ENCODE measurements around the gene KIF3B. TPM values are rescaled to one million over a fixed set of nuclear protein-coding genes. Genes with fewer than 3 reads are reported as not detected.
A peak's percentile ranks its signal among the peaks of the same experiment; 100 is the strongest.

KIF3B gene
- total RNA-seq (2021; ENCODE audit: unreplicated experiment) (31.5 TPM), Bru-seq, nascent RNA (percentile 64 among the genes with signal in this experiment), BruChase-seq, experiment 1, labeled RNA remaining after a 6-hour chase (percentile 87 among the genes with signal in this experiment), BruChase-seq, experiment 2, labeled RNA remaining after a 2-hour chase (percentile 77 among the genes with signal in this experiment)
- polyA plus RNA-seq (2012), result 13.9 and 18.1 TPM in 2 replicates
- long read RNA-seq, full-length matches to known transcripts, result 10 of 33 reads
- long read RNA-seq, partial matches to known transcripts, result 19 of 33 reads
- long read RNA-seq, other reads (novel, unspliced or antisense), result 4 of 33 reads

DNA sequence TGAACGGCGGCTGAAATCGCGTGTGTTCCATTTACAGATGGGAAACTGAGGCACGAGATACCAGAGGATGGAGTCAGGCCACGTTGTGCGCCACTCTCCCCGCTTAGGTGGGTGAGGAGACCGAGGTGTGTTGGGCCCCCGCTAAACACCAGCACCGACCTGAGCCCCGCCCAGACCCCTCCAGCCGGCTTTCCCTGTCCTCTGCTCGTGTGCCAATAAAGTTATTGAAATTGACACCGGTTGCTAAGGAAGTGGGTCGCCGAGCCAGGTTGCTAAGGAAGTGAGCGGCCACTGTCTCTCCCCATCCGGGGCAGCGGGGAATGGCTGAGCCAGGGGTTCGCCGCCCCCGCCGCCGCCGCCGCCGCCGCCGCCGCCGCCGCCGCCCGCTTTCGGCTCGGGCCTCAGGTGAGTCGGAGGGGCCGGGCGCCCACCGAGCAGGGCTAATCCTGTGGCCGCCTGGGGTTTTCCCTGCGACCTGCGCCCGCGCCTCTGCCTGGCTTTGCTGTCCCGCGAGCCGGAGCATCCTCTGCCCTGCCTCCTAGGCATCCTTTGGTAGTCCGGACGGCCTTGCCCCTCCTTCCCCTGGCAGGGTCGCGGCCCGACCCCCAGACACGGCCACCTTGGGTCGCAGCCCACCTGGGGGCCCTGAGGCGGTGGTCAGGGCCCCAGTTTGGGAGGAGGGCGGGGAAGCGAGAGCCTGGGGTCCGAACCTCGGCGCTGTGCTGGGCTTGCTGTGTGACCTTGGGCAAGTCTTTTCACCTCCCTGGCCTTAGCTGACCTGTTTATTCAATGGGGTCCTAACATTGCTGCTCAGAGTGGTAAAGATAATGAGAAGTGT is at the start of gene KIF3B:
Gene KIF3B (plus strand): TSS at position 291 of the 838 bp plus-strand sequence. CDS start 32,127 bp downstream, outside the sequence.
- H3K79me2 ChIP-seq (ENCODE audit: insufficient read depth, low read length), result peaks cover 26% of the 10 kb centered on the region
- 0 out of 4 replicates have a peak, but pooled peaks cover 0 to 3% of the 10 kb centered on the region in 2 experiments for H3K9me3 ChIP-seq (ENCODE audit: control insufficient read depth in 1 of 2, insufficient read depth in 1 of 2, low read depth in 1 of 2, low read length in 2 of 2)
- ChIA-PET POLR2A (no interaction called here), CTCF (no interaction called here), RAD21 (ENCODE audit: low non-redundant PET in 1 of 2, low total read pairs in 2 of 2, uncharacterized antibody in 2 of 2, unreplicated experiment in 2 of 2) (no interaction called here)
- peak within 1 kb of the TSS; percentile 85 to 95 for H3K4me3 ChIP-seq (replicated peaks in 1 of 2; ENCODE audit: low read depth in 1 of 2, low read length in 2 of 2)
- 0 out of 4 replicates have a peak, but pooled peaks cover 0 to 2% of the 10 kb centered on the region in 2 experiments for H3K36me3 ChIP-seq (ENCODE audit: control insufficient read depth in 1 of 2, insufficient read depth in 2 of 2, low read length in 2 of 2)
- intact Hi-C loops (cut with micrococcal nuclease), result no loop called here
- H3K27me3 ChIP-seq (ENCODE audit: insufficient read depth, low read length), result no peaks in the 10 kb centered on the region
- peak within 1 kb of the TSS; percentile 81 for H3K9ac ChIP-seq (ENCODE audit: low read length)
- ATAC-seq (peak; percentile 94), DNase-seq (ENCODE audit: low read depth, low spot score) (peak; percentile 71)
- peak within 1 kb of the TSS; percentile 56; the same call in 1 of the 2 replicates for H3K27ac ChIP-seq (ENCODE audit: low read depth, low read length)
- H2AFZ ChIP-seq (ENCODE audit: low read depth, low read length, poor library complexity, severe bottlenecking), result peak within 1 kb of the TSS; percentile 97
- H3K4me1 ChIP-seq (ENCODE audit: control insufficient read depth in 1 of 2, insufficient read depth in 2 of 2, low read length in 2 of 2), result peaks cover 3 to 14% of the 10 kb centered on the region in 2 experiments
- BruUV-seq (replicated peaks), result no TSS peak
- H4K20me1 ChIP-seq (ENCODE audit: insufficient read depth), result no peaks in the 10 kb centered on the region
- H3K9me2 ChIP-seq (ENCODE audit: insufficient read depth), result no peaks in the 10 kb centered on the region
- peak within 1 kb of the TSS; percentile 81 for H3K4me2 ChIP-seq (ENCODE audit: low read length)
- TF ChIP-seq EZH2 (IDR thresholded peaks at IDR 0.05) (no peak), EGR1 (IDR thresholded peaks at IDR 0.05; ENCODE audit: low read depth) (peak; percentile 48; the same call in 1 of the 2 replicates), ZNF274 (IDR thresholded peaks at IDR 0.05; ENCODE audit: low read depth, low read length) (no peak), YY1 (IDR thresholded peaks at IDR 0.05; ENCODE audit: extremely low read depth, insufficient replicate concordance, low read depth, low read length) (peak; percentile 69), SRF (IDR thresholded peaks at IDR 0.05; ENCODE audit: low read depth) (no peak), REST (IDR thresholded peaks at IDR 0.05; ENCODE audit: low read depth) (no peak), ELF1 (IDR thresholded peaks at IDR 0.05; ENCODE audit: borderline replicate concordance, low read depth) (peak; percentile 87), CEBPB (IDR thresholded peaks at IDR 0.05; ENCODE audit: low read depth) (no peak), POLR2A (IDR thresholded peaks at IDR 0.05; ENCODE audit: borderline replicate concordance, extremely low read depth, insufficient read depth, insufficient read length) (no peak), RAD21 (IDR thresholded peaks at IDR 0.05; ENCODE audit: low read depth) (no peak), FOSL1 (IDR thresholded peaks at IDR 0.05; ENCODE audit: low read depth) (no peak), ZFX (IDR thresholded peaks at IDR 0.05) (0 out of 2 replicates have a peak, but pooled peaks have one; percentile 23), TCF7L2 (IDR thresholded peaks at IDR 0.05; ENCODE audit: borderline replicate concordance, extremely low read depth, insufficient read depth, insufficient read length) (no peak), JUND (IDR thresholded peaks at IDR 0.05) (no peak), CBX3 (IDR thresholded peaks at IDR 0.05; ENCODE audit: low read depth) (peak; percentile 55), SIN3A (IDR thresholded peaks at IDR 0.05; ENCODE audit: low read depth) (no peak; the same call in 1 of the 2 replicates), ATF3 (IDR thresholded peaks at IDR 0.05) (no peak), POLR2AphosphoS5 (IDR thresholded peaks at IDR 0.05; ENCODE audit: low read depth, low read length) (peak; percentile 61), ZBTB33 (IDR thresholded peaks at IDR 0.05; ENCODE audit: extremely low read depth, insufficient replicate concordance, low read length) (no peak), EZH2phosphoT487 (IDR thresholded peaks at IDR 0.05; ENCODE audit: borderline replicate concordance) (no peak)

Measured in HCT116 (cell line).